Articular chondrocyte of knee joint (primary cell): ENCODE results near the gene ASTN1. TPM values are rescaled to one million over a fixed set of nuclear protein-coding genes. Genes with fewer than 3 reads are reported as not detected.

Experiments
- small RNA-seq: library from RNA; depleted of rRNA; stranded (forward); fragments of <200 nt; gene quantifications from one replicate; pipeline ENCODE3, GENCODE V24; 2012
- total RNA-seq: library from RNA; depleted of rRNA; stranded (reverse); fragments of >200 nt; gene quantifications from 2 replicates; pipeline ENCODE4 v1.2.3, GENCODE V29; 2012

ASTN1 gene
- total RNA-seq, result under 0.01 TPM in 1 of 2 replicates, not detected in the other

GRCh38 chr1:177164380-177165068 is at the start of gene ASTN1:
ASTN1 (minus strand) TSS chr1:177164712; CDS start chr1:177164676, 36 bp downstream.

GRCh38 chr1:177170756-177171535 is 6.4 kb upstream of the ASTN1 start, which contains the start of gene BRINP2:
BRINP2 (plus strand) TSS chr1:177170958; CDS start chr1:177229877, 58,919 bp downstream.

Small RNA genes within 50 kb of the gene (small RNA-seq; reads per million reads assigned to genes)
- gene MIR488, result not detected

Other genes with a start within 250 kb of the ASTN1 start
- gene BRINP2, start 6.2 kb upstream of the ASTN1 start, total RNA-seq, result not detected in 2 replicates